ENCODE measurements around the gene PKIG. TPM values are rescaled to one million over a fixed set of nuclear protein-coding genes. Genes with fewer than 3 reads are reported as not detected.

PKIG gene
- total and polyA plus RNA-seq, 10 of the 15 experiments (the other 5 are each of a cell fraction or from before 2014, with no cell fraction given) = 5.7 to 82.3 (median 39.7) TPM

- Histone ChIP-seq H3K4me2 (ENCODE audit: control insufficient read depth, insufficient read depth) (peak overlapping the region; percentile 96), H3K9me3 (replicated peaks; ENCODE audit: control insufficient read depth, insufficient read depth, low read length) (no peaks in the 10 kb centered on the region), H4K20me1 (ENCODE audit: control insufficient read depth, insufficient read depth) (no peaks in the 10 kb centered on the region), H3K36me3 (ENCODE audit: control insufficient read depth in 2 of 2, insufficient read depth in 2 of 2, low read length in 1 of 2) (no peaks in the 10 kb centered on the region), H2AFZ (ENCODE audit: control insufficient read depth, low read depth, low read length) (peak overlapping the region; percentile 73), H3K79me2 (ENCODE audit: control insufficient read depth, insufficient read depth, low read length) (peaks cover 44% of the 10 kb centered on the region), H3K9ac (ENCODE audit: control insufficient read depth, insufficient read depth, low read length) (peak overlapping the region; percentile 88), H3K27ac (ENCODE audit: control insufficient read depth, insufficient read depth) (peak overlapping the region; percentile 83), H3K4me3 (peak overlapping the region; percentile 95), H3K4me1 (ENCODE audit: control insufficient read depth, insufficient read depth, low read length) (peaks cover 43% of the 10 kb centered on the region), H3K27me3 (replicated peaks in 1 of 2; ENCODE audit: control insufficient read depth in 2 of 2, insufficient read depth in 2 of 2, low read length in 1 of 2) (no peaks in the 10 kb centered on the region)
- under 1% methylated on average over 14 of the region's 33 CpGs for WGBS (ENCODE audit: insufficient coverage, insufficient replicate concordance, low lambda C conversion rate, missing lambda C conversion rate)
- POLR2A ChIA-PET = interaction anchor here (1.0 to 2.5 kb wide), 6 partner anchors 9 to 176 kb away, joined by 3 to 18 read pairs (median 3); partner anchors contain the start of gene PKIG
- in situ Hi-C loops (cut with MboI) = no loop called here
- CTCF ChIA-PET = interaction anchor here (1.1 to 8.5 kb wide), 6 partner anchors 13 to 69 kb away, joined by 3 to 134 read pairs (median 4); partner anchors contain the start of gene PKIG
- RAD21 ChIA-PET (ENCODE audit: unreplicated experiment) = interaction anchor here (0.9 to 5.1 kb wide), 11 partner anchors 9 to 74 kb away, joined by 3 to 55 read pairs (median 6); partner anchors contain the start of gene PKIG
- SMC1A ChIA-PET (ENCODE audit: uncharacterized antibody, unreplicated experiment) = interaction anchor here (0.8 to 4.3 kb wide), 8 partner anchors 9 to 80 kb away, joined by 3 to 47 read pairs (median 6); no protein-coding TSS in a partner anchor
- no peak for ATAC-seq
- no peak for FAIRE-seq
- intact Hi-C loops (cut with micrococcal nuclease; ENCODE audit: unreplicated experiment) = no loop called here
- TF ChIP-seq SMARCA5 (IDR thresholded peaks at IDR 0.05) = no peak
- TF ChIP-seq, protein P1, sequence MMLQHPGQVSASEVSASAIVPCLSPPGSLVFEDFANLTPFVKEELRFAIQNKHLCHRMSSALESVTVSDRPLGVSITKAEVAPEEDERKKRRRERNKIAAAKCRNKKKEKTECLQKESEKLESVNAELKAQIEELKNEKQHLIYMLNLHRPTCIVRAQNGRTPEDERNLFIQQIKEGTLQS (IDR thresholded peaks at IDR 0.05; ENCODE audit: borderline replicate concordance, extremely low read depth, low read depth, low read length) = no peak
- no peak for TF ChIP-seq MEF2A (IDR thresholded peaks at IDR 0.05; ENCODE audit: insufficient read depth, low read depth, low read length)
- no peak for TF ChIP-seq ZNF622 (IDR thresholded peaks at IDR 0.05)
- no peak for TF ChIP-seq JUNB (IDR thresholded peaks at IDR 0.05)
- 0 out of 2 replicates have a peak, but pooled peaks have one; percentile 21 for TF ChIP-seq LARP7 (IDR thresholded peaks at IDR 0.05)
- no peak for TF ChIP-seq CTCF (IDR thresholded peaks at IDR 0.05 in 2 of 3, conservative IDR thresholded peaks at IDR 0.05 in 1 of 3; ENCODE audit: control insufficient read depth in 2 of 3, extremely low read depth in 1 of 3, insufficient read depth in 1 of 3, low read depth in 3 of 3, low read length in 3 of 3)
- TF ChIP-seq GATAD2B (conservative IDR thresholded peaks at IDR 0.05; ENCODE audit: low read depth) = peak; percentile 65; the same call in 1 of the 2 replicates
- TF ChIP-seq ZNF687 (IDR thresholded peaks at IDR 0.05) = 0 out of 2 replicates have a peak, but pooled peaks have one; percentile 38
- peak; percentile 73 for TF ChIP-seq POLR2A (IDR thresholded peaks at IDR 0.05; ENCODE audit: low read depth, low read length)
- TF ChIP-seq TCF3 (IDR thresholded peaks at IDR 0.05; ENCODE audit: borderline replicate concordance, insufficient read depth, low read depth, low read length) = no peak
- peak; percentile 59 for TF ChIP-seq NR2F1 (conservative IDR thresholded peaks at IDR 0.05)
- TF ChIP-seq BACH1 (IDR thresholded peaks at IDR 0.05; ENCODE audit: borderline replicate concordance) = no peak
- TF ChIP-seq MLLT1 (IDR thresholded peaks at IDR 0.05) = no peak
- no peak for TF ChIP-seq ELK1 (IDR thresholded peaks at IDR 0.05; ENCODE audit: low read depth, low read length)
- no peak for DNase-seq (ENCODE audit: low read depth, low spot score)
- BruUV-seq (replicated peaks) = no TSS peak
These were observed 69.0 kb downstream of the PKIG start for GRCh38 chr20:44651434-44651683.
